ENCODE data around the gene RNF157. TPM values are rescaled to one million over a fixed set of nuclear protein-coding genes. Genes with fewer than 3 reads are reported as not detected.

RNF157 gene
- total and polyA plus RNA-seq, 2 of the 4 experiments (the other 2 are of a cell fraction): 0.54 to 1.3 TPM

DNA sequence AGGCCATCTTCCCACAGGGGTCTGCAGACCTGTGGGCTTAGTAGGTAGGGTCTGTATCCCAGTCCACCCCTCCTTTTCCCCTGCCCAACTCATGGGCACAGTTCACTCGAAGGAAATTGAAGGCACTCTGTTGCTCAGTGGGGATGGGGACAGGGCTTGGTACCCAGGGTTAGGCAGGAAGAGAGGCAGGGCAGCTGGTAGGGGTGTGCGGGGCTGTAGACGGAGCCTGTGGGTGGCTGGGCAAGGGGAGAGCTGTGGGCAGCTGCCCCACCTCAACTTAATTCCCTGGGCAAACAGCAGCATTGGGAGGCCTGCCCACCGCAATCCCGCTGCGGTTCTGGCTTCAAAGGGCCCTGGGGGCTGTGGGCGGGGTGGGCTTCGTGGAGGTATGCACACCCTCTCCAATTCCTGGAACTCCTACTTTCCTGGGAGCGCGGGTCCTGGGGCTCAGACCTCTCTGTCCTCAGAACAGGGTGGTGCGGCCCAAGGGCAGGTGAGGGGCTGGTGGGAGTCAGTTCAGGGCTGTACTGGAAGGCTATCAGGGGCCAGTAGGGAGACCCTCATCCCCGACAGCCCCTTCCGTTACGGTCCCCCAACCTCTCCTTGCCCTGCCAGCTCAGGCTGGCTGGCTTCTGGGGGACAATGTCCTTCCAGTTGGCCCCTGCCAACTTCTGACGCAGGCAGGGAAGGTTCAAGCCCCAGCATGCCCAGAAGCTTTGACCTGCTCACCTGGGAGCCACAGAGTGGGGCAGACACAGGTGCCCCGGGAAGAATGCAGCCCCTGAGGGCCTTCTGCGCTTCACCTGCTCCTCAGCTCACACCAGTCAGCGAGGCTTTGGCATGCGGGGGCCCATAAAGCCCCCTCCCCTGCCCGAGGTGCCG is 108.4 kb downstream of the RNF157 start:
- H2BK5ac ChIP-seq (ENCODE audit: low read depth, low read length, poor library complexity, severe bottlenecking): no peak overlapping the region
- ChIA-PET POLR2A (ENCODE audit: unreplicated experiment) (no interaction called here), CTCF (no interaction called here)
- H2AFZ ChIP-seq (replicated peaks; ENCODE audit: low read length, poor library complexity): no peak overlapping the region
- no peak for DNase-seq
- H4K8ac ChIP-seq (ENCODE audit: low read depth in 2 of 2, low read length in 2 of 2): no peak overlapping the region
- no peak overlapping the region for H3K23ac ChIP-seq (ENCODE audit: low read depth, low read length)
- no peak overlapping the region for H4K91ac ChIP-seq (ENCODE audit: insufficient read depth, low read depth, low read length)
- no peak overlapping the region for H3K4ac ChIP-seq (ENCODE audit: low read depth, low read length)
- no peaks in the 10 kb centered on the region for H3K9me3 ChIP-seq (ENCODE audit: control insufficient read depth, insufficient read depth, low read length)
- WGBS, 2 experiments (ENCODE audit: extremely low coverage in 2 of 2, insufficient read length in 1 of 2): 47% methylated on average over 3 of the region's 21 CpGs; no CpG with 5 or more reads in 1 of the 2 experiments
- peak overlapping the region; percentile 76 for H2AK9ac ChIP-seq (replicated peaks; ENCODE audit: low read depth, low read length, poor library complexity)
- H3K9me1 ChIP-seq (ENCODE audit: insufficient read depth, low read length): no peaks in the 10 kb centered on the region
- H4K5ac ChIP-seq (ENCODE audit: low read depth, low read length): no peak overlapping the region
- no peak overlapping the region for H3K4me3 ChIP-seq (ENCODE audit: insufficient read depth, low read depth, low read length)
- dilution Hi-C loops (cut with HindIII; ENCODE audit: low sequenced_read_pairs, unreplicated experiment) (no loop called here), in situ Hi-C loops (cut with MboI; ENCODE audit: low sequenced_read_pairs) (no loop called here), intact Hi-C loops (cut with micrococcal nuclease) (no loop called here)
- H3K36me3 ChIP-seq (ENCODE audit: control insufficient read depth, insufficient read depth, low read length): no peaks in the 10 kb centered on the region
- ATAC-seq (ENCODE audit: low read depth): no peak
- H3K79me1 ChIP-seq (ENCODE audit: low read depth in 1 of 2, low read length in 2 of 2): no peaks in the 10 kb centered on the region
- BruUV-seq (replicated peaks): no TSS peak
- TF ChIP-seq RFX5 (IDR thresholded peaks at IDR 0.05; ENCODE audit: low read depth, low read length) (no peak), BHLHE40 (IDR thresholded peaks at IDR 0.05; ENCODE audit: low read depth, low read length) (no peak), CEBPB (IDR thresholded peaks at IDR 0.05; ENCODE audit: low read depth, low read length) (no peak), MXI1 (IDR thresholded peaks at IDR 0.05; ENCODE audit: borderline replicate concordance, low read depth, low read length) (no peak), CHD1 (IDR thresholded peaks at IDR 0.05; ENCODE audit: low read depth, low read length) (no peak), RAD21 (IDR thresholded peaks at IDR 0.05; ENCODE audit: low read length) (no peak), RCOR1 (IDR thresholded peaks at IDR 0.05; ENCODE audit: insufficient replicate concordance, low read length) (no peak), NFE2L2 (IDR thresholded peaks at IDR 0.05; ENCODE audit: low read depth, low read length) (no peak)
- TF ChIP-seq, protein P1, sequence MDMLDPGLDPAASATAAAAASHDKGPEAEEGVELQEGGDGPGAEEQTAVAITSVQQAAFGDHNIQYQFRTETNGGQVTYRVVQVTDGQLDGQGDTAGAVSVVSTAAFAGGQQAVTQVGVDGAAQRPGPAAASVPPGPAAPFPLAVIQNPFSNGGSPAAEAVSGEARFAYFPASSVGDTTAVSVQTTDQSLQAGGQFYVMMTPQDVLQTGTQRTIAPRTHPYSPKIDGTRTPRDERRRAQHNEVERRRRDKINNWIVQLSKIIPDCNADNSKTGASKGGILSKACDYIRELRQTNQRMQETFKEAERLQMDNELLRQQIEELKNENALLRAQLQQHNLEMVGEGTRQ (IDR thresholded peaks at IDR 0.05; ENCODE audit: low read depth, low read length): no peak
- TF ChIP-seq, protein P2, sequence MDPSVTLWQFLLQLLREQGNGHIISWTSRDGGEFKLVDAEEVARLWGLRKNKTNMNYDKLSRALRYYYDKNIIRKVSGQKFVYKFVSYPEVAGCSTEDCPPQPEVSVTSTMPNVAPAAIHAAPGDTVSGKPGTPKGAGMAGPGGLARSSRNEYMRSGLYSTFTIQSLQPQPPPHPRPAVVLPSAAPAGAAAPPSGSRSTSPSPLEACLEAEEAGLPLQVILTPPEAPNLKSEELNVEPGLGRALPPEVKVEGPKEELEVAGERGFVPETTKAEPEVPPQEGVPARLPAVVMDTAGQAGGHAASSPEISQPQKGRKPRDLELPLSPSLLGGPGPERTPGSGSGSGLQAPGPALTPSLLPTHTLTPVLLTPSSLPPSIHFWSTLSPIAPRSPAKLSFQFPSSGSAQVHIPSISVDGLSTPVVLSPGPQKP (IDR thresholded peaks at IDR 0.05; ENCODE audit: borderline replicate concordance, low read depth, low read length): no peak
- H3K27ac ChIP-seq (ENCODE audit: insufficient read depth, low read length): no peak overlapping the region
- H4K20me1 ChIP-seq (ENCODE audit: insufficient read depth, low read length): no peaks in the 10 kb centered on the region
- no peaks in the 10 kb centered on the region for H3K4me1 ChIP-seq (ENCODE audit: control insufficient read depth, insufficient read depth, low read length)
- no peak overlapping the region for H3K18ac ChIP-seq (ENCODE audit: low read depth, low read length)
- no peak overlapping the region for H2BK15ac ChIP-seq (ENCODE audit: low read depth, low read length)
- H3K27me3 ChIP-seq (ENCODE audit: control insufficient read depth, insufficient read depth, low read length): peaks cover 62% of the 10 kb centered on the region
- H2BK20ac ChIP-seq (ENCODE audit: low read depth, low read length): no peak overlapping the region
- no peak overlapping the region for H3K14ac ChIP-seq (replicated peaks; ENCODE audit: low read depth, low read length)
- no peak overlapping the region for H3K56ac ChIP-seq (ENCODE audit: extremely low read depth, insufficient read depth, low read length)
- H3K4me2 ChIP-seq (ENCODE audit: low read depth, low read length): no peak overlapping the region
- H2BK120ac ChIP-seq (ENCODE audit: low read depth, low read length): no peak overlapping the region
- H3K9ac ChIP-seq (ENCODE audit: low read depth, low read length): no peak overlapping the region
- no peak overlapping the region for H2AK5ac ChIP-seq (ENCODE audit: low read depth, low read length)

Measured in IMR-90 (cell line).